Transverse colon (tissue), 4 donors: ENCODE data around the gene ZBTB39. TPM values are rescaled to one million over a fixed set of nuclear protein-coding genes. Genes with fewer than 3 reads are reported as not detected.
"Not testable (repeated sequence)": the region's sequence is repeated elsewhere in the genome, so short reads cannot be mapped to it uniquely, and the experiment has no call there.

Experiments used
- DNase-seq: peaks from one replicate; pipeline ENCODE4 v3.0.0-alpha.2; 2019
- H3K27ac ChIP-seq, 4 donors: fragments of 200-600 bp; sonication (generic); 2 replicates each; pipeline ENCODE4 v1.5.1; 2016 to 2018; ENCODE audit warnings: inconsistent platforms in 4 of 4
- H3K27me3 ChIP-seq: fragments of 200-600 bp; sonication (generic); 2 replicates; pipeline ENCODE4 v1.5.1; 2017; ENCODE audit warnings: inconsistent platforms
- H3K36me3 ChIP-seq, 4 donors: fragments of 200-600 bp; sonication (generic); 2 replicates each; pipeline ENCODE4 v1.5.1; 2017 to 2019; ENCODE audit warnings: inconsistent platforms in 4 of 4
- H3K4me1 ChIP-seq, 4 donors: fragments of 200-600 bp; sonication (generic); 2 replicates each; pipeline ENCODE4 v1.5.1; 2017 to 2020; ENCODE audit warnings: inconsistent platforms in 4 of 4
- H3K4me3 ChIP-seq, 4 donors: fragments of 200-600 bp; sonication (generic); 1 replicate in 1 of 4; 2 replicates in 3 of 4; pipeline versions ENCODE4 v1.5.1 to v1.6.1; 2017 to 2019; ENCODE audit warnings: inconsistent platforms in 4 of 4
- H3K9me3 ChIP-seq, 2 donors: fragments of 200-600 bp; sonication (generic); 2 replicates each; pipeline ENCODE4 v1.5.1; 2017 to 2019; ENCODE audit warnings: inconsistent platforms in 2 of 2
- EP300 ChIP-seq: sonication (generic); formaldehyde crosslinking; IDR thresholded peaks from one replicate; pipeline ENCODE4 v1.6.1; 2017; ENCODE audit warnings: antibody characterized with exemption, low read depth
- POLR2A ChIP-seq: fragments of 450-650 bp; IDR thresholded peaks from one replicate; pipeline ENCODE4 v1.6.1; 2016; ENCODE audit warnings: antibody characterized with exemption, mild to moderate bottlenecking, moderate library complexity
- POLR2AphosphoS5 ChIP-seq, 3 donors: sonication (generic); formaldehyde crosslinking; IDR thresholded peaks; one replicate each; pipeline ENCODE4 v1.6.1; 2016; ENCODE audit warnings: antibody characterized with exemption in 3 of 3
- WGBS, 2 donors: methylation state at CpG; one replicate each; pipeline ENCODE4 v1.1.5; 2018; ENCODE audit warnings: low coverage in 1 of 2; 5-methylcytosine and 5-hydroxymethylcytosine counted together
- in situ Hi-C, 4 donors: fragments of 200-750 bp; cut with MboI; loops; one replicate each; pipeline versions ENCODE4 v1.15.0 to v1.15.1; 2017; ENCODE audit warnings: low sequenced_read_pairs in 3 of 4, low pct_ligation_motif_present in 1 of 4, low pct_unique_long_range_greater_than_20kb in 1 of 4
- intact Hi-C: fragments of 100-400 bp; cut with DNase I; formaldehyde crosslinking; loops from one replicate; pipeline ENCODE4 v1.15.1; 2023; ENCODE audit warnings: low total_unique reads
- total RNA-seq, 4 donors: library from RNA; depleted of rRNA; stranded (reverse); fragments of >200 nt; gene quantifications; one replicate each; pipeline ENCODE4 v1.1.0, GENCODE V29; 2016
- TF ChIP-seq, protein P1 (sequence below), 5 experiments: fragments of 200-600 bp in 3 of 5; fragments of 450-650 bp in 2 of 5; sonication (generic) in 3 of 5; IDR thresholded peaks; 1 replicate in 2 of 5; 2 replicates in 3 of 5; pipeline ENCODE4 v1.5.1; 2016 to 2017; ENCODE audit warnings: antibody characterized with exemption in 5 of 5, inconsistent platforms in 3 of 5, mild to moderate bottlenecking in 2 of 5, moderate library complexity in 1 of 5

ZBTB39 gene
- total RNA-seq, 4 donors from 2014 or later = 3.4 to 8.0 (median 4.8) TPM

DNA sequence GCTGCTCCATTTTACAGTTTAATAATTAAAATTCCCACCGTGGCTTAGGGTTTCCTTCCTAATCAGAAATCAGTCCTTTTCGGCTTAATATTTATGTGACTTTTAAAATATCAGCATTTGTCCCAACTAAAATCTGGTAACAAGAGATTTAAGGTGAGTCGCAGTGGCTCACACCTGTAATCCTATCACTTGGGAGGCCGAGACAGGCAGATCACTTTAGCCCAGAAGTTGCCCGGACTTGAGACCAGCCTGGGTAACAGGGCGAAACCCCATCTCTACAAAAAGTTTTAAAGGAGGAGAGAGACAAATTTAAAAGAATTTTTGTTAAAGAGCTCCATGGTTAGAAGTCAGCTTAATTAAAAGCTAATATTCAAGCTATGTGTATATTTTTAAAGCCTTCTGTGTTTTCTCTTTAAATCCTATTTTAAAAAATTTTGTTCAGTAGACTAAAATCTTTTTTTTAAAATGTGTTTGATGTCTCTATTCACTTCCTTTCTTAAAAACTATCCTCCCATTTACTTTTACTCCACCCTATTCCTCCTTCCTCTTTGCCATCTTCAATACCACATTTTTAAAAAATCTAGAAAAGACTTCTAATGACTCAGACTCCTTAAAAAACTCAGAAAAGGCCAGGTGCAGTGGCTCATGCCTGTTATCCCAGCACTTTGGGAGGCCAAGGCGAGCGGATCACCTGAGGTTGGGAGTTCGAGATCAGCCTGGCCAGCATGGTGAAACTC lies 13.8 kb upstream of the ZBTB39 start:
- Histone ChIP-seq H3K27me3 (no peaks in the 10 kb centered on the region), H3K36me3 (no peaks in the 10 kb centered on the region), H3K4me1 (peaks cover 0 to 12% (median 5%) of the 10 kb centered on the region in 4 donors), H3K4me3 (no peak overlapping the region), H3K9me3 (no peaks in the 10 kb centered on the region), H3K27ac (no peak overlapping the region)
- intact Hi-C loops = no loop called here
- TF ChIP-seq POLR2A (no peak), POLR2AphosphoS5 (IDR thresholded peaks at IDR 0.05) (no peak)
- TF ChIP-seq, protein P1, sequence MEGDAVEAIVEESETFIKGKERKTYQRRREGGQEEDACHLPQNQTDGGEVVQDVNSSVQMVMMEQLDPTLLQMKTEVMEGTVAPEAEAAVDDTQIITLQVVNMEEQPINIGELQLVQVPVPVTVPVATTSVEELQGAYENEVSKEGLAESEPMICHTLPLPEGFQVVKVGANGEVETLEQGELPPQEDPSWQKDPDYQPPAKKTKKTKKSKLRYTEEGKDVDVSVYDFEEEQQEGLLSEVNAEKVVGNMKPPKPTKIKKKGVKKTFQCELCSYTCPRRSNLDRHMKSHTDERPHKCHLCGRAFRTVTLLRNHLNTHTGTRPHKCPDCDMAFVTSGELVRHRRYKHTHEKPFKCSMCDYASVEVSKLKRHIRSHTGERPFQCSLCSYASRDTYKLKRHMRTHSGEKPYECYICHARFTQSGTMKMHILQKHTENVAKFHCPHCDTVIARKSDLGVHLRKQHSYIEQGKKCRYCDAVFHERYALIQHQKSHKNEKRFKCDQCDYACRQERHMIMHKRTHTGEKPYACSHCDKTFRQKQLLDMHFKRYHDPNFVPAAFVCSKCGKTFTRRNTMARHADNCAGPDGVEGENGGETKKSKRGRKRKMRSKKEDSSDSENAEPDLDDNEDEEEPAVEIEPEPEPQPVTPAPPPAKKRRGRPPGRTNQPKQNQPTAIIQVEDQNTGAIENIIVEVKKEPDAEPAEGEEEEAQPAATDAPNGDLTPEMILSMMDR (IDR thresholded peaks at IDR 0.05) = no peak
- in situ Hi-C loops = loop anchor here in 1 of 4 donors (10.0 kb wide), 1 partner anchor 155 kb away; no protein-coding TSS in a partner anchor
- no peak for DNase-seq
- 72 to 89% methylated on average over 2 to 9 of the region's 9 CpGs for WGBS, 2 donors

DNA sequence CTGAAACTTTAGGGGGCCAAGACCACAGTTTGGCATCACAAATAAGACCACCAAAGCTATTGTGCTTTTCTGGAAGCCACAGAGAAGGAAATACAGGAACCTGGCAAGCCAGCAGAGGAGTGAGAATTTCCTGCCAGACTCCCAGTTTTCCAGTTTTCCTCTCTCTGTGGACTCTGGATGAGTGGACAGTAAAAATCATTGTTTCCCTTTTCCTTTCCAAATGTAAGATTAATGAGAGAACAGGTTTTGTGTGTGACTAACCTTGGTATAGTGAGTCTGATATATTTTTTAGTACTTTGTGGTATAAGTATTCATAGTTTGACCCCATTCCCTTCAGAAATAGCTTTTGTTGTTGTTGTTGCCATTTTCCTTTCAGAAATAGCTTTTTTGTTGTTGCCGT lies 12.6 kb upstream of the ZBTB39 start:
- Histone ChIP-seq H3K4me1 (peaks cover 0 to 12% (median 5%) of the 10 kb centered on the region in 4 donors), H3K27ac (peak overlapping the region in 2 of 4 donors; percentile 0 to 2), H3K4me3 (no peak overlapping the region), H3K36me3 (no peaks in the 10 kb centered on the region), H3K9me3 (no peaks in the 10 kb centered on the region), H3K27me3 (no peaks in the 10 kb centered on the region)
- TF ChIP-seq, protein P1 (IDR thresholded peaks at IDR 0.05) = no peak
- TF ChIP-seq POLR2A (no peak), POLR2AphosphoS5 (IDR thresholded peaks at IDR 0.05) (no peak), EP300 (no peak)
- no peak for DNase-seq
- in situ Hi-C loops = loop anchor here in 1 of 4 donors (10.0 kb wide), 1 partner anchor 156 kb away; no protein-coding TSS in a partner anchor
- WGBS, 2 donors = 80% methylated on average over 1 of the region's 1 CpG; no CpG with 5 or more reads in 1 of the 2 donors
- intact Hi-C loops = no loop called here

DNA sequence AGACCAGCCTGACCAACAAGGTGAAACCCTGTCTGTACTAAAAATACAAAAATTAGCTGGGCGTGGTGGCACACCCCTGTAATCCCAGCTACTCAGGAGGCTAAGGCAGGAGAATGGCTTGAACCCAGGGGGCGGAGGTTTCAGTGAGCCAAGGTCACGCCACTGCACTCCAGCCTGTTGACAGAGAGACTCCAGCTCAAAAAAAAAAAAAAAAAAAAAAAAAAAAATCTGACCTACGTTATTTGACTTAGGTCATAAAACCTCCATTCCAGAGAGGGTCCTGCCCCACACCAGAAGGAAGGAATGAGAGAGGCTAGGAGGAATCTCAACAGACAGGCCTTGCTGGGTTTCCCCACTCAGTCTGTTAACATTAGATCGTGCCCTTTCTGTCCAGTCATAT lies 12.0 kb upstream of the ZBTB39 start:
- DNase-seq, H3K4me3 ChIP-seq, intact Hi-C loops, H3K9me3 ChIP-seq, H3K36me3 ChIP-seq, H3K27ac ChIP-seq, H3K27me3 ChIP-seq: not testable (repeated sequence)
- WGBS, 2 donors = 20 to 58% methylated on average over 2 to 5 of the region's 5 CpGs
- in situ Hi-C loops = loop anchor here in 1 of 4 donors (10.0 kb wide), 1 partner anchor 156 kb away; no protein-coding TSS in a partner anchor
- H3K4me1 ChIP-seq = peaks cover 0 to 12% (median 4%) of the 10 kb centered on the region in 4 donors

DNA sequence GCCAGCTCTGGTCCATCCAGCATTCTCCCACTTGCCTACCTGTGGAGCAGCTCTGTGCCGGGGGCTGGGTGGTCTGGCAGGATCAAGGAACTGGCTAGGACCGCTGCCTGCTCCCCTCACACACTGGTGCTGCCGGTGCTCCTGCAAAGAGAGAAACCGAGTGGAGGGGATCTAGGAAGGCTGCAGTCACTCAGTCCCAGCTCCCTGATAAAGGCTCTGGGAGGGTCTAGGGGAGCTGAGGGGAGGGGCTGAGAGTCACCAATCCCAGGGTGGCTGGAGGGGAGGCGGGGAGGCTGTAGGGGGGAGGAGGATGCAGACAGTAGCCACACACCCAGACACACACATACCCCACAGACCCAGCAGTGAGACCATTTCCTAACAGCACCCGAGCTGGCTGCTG lies 10.0 kb upstream of the ZBTB39 start, which contains the start of gene TAC3:
Gene TAC3, minus strand, starts transcription at position 182 of the 400 bp plus-strand sequence. CDS start 732 bp downstream, outside the sequence.
- Histone ChIP-seq H3K27ac (no peak within 1 kb of the TSS), H3K36me3 (no peaks in the 10 kb centered on the region), H3K4me1 (peaks cover 0 to 12% (median 4%) of the 10 kb centered on the region in 4 donors), H3K9me3 (no peaks in the 10 kb centered on the region), H3K27me3 (no peaks in the 10 kb centered on the region), H3K4me3 (no peak within 1 kb of the TSS)
- in situ Hi-C loops = loop anchor here in 1 of 4 donors (10.0 kb wide), 1 partner anchor 158 kb away; no protein-coding TSS in a partner anchor
- TF ChIP-seq EP300 = no peak
- no peak for TF ChIP-seq POLR2AphosphoS5 (IDR thresholded peaks at IDR 0.05)
- TF ChIP-seq POLR2A = no peak
- TF ChIP-seq, protein P1 (IDR thresholded peaks at IDR 0.05) = no peak
- 65% methylated on average over 6 of the region's 6 CpGs; no CpG with 5 or more reads in 1 of the 2 donors for WGBS, 2 donors
- intact Hi-C loops = no loop called here
- no peak for DNase-seq
